ENCODE results near the gene MUS81.
A peak's percentile ranks its signal among the peaks of the same experiment; 100 is the strongest.

Gene MUS81

GRCh38 chr11:65873318-65874156 lies 13.3 kb downstream of the MUS81 start:
- Histone ChIP-seq H3K9me3 (ENCODE audit: control insufficient read depth, insufficient read depth, low read length) (no peaks in the 10 kb centered on the region), H3K27ac (ENCODE audit: low read depth, low read length) (no peak overlapping the region), H3K27me3 (ENCODE audit: control insufficient read depth, low read length) (peaks cover 20% of the 10 kb centered on the region), H3K4me3 (ENCODE audit: low read length) (peak overlapping the region; percentile 72), H3K79me2 (ENCODE audit: control insufficient read depth, low read length) (no peaks in the 10 kb centered on the region), H3K4me2 (ENCODE audit: low read length) (peak overlapping the region; percentile 86), H3K9me2 (replicated peaks; ENCODE audit: control insufficient read depth, low read length) (no peaks in the 10 kb centered on the region), H4K20me1 (ENCODE audit: control insufficient read depth, insufficient read depth, low read depth, low read length) (no peaks in the 10 kb centered on the region), H3K36me3 (ENCODE audit: control insufficient read depth, low read length) (no peaks in the 10 kb centered on the region), H3F3A (ENCODE audit: control insufficient read depth, insufficient read depth) (0 out of 2 replicates have a peak, but pooled peaks cover 6% of the 10 kb centered on the region), H3K4me1 (ENCODE audit: control insufficient read depth, low read length) (peaks cover 29% of the 10 kb centered on the region)
- TF ChIP-seq EZH2phosphoT487 (IDR thresholded peaks at IDR 0.05; ENCODE audit: borderline replicate concordance, low read length): no peak
- TF ChIP-seq CTCF (IDR thresholded peaks at IDR 0.05; ENCODE audit: low read depth, low read length, poor library complexity, severe bottlenecking): no peak

GRCh38 chr11:65879617-65880016 lies 19.4 kb downstream of the MUS81 start, which contains the start of gene CTSW:
Gene CTSW (plus strand): TSS chr11:65879837. CDS start chr11:65879855, 18 bp downstream.
- no peak within 1 kb of the TSS for H3K27ac ChIP-seq (ENCODE audit: low read depth, low read length)

GRCh38 chr11:65880027-65880426 lies 19.8 kb downstream of the MUS81 start:
- Histone ChIP-seq H3K27me3 (ENCODE audit: control insufficient read depth, low read length) (no peaks in the 10 kb centered on the region), H3K4me2 (ENCODE audit: low read length) (no peak overlapping the region), H3K27ac (ENCODE audit: low read depth, low read length) (no peak overlapping the region)

More at GRCh38 chr11:65879617-65880016, 19.4 kb downstream of the MUS81 start, which contains the start of gene CTSW:
- Histone ChIP-seq H3K79me2 (ENCODE audit: control insufficient read depth, low read length) (no peaks in the 10 kb centered on the region), H3K4me3 (ENCODE audit: low read length) (no peak within 1 kb of the TSS), H3K27me3 (ENCODE audit: control insufficient read depth, low read length) (no peaks in the 10 kb centered on the region), H3K4me2 (ENCODE audit: low read length) (no peak within 1 kb of the TSS), H3K36me3 (ENCODE audit: control insufficient read depth, low read length) (peaks cover 24% of the 10 kb centered on the region), H3F3A (ENCODE audit: control insufficient read depth, insufficient read depth) (no peaks in the 10 kb centered on the region; the same call in 1 of the 2 replicates), H3K4me1 (ENCODE audit: control insufficient read depth, low read length) (peaks cover 4% of the 10 kb centered on the region), H4K20me1 (ENCODE audit: control insufficient read depth, insufficient read depth, low read depth, low read length) (no peaks in the 10 kb centered on the region), H3K9me3 (ENCODE audit: control insufficient read depth, insufficient read depth, low read length) (no peaks in the 10 kb centered on the region), H3K9me2 (replicated peaks; ENCODE audit: control insufficient read depth, low read length) (no peaks in the 10 kb centered on the region)
- no peak for TF ChIP-seq EZH2phosphoT487 (IDR thresholded peaks at IDR 0.05; ENCODE audit: borderline replicate concordance, low read length)
- TF ChIP-seq CTCF (IDR thresholded peaks at IDR 0.05; ENCODE audit: low read depth, low read length, poor library complexity, severe bottlenecking): no peak

More at GRCh38 chr11:65880027-65880426, 19.8 kb downstream of the MUS81 start:
- no peaks in the 10 kb centered on the region; the same call in 1 of the 2 replicates for H3F3A ChIP-seq (ENCODE audit: control insufficient read depth, insufficient read depth)
- TF ChIP-seq EZH2phosphoT487 (IDR thresholded peaks at IDR 0.05; ENCODE audit: borderline replicate concordance, low read length): no peak
- no peak for TF ChIP-seq CTCF (IDR thresholded peaks at IDR 0.05; ENCODE audit: low read depth, low read length, poor library complexity, severe bottlenecking)
- no peaks in the 10 kb centered on the region for H4K20me1 ChIP-seq (ENCODE audit: control insufficient read depth, insufficient read depth, low read depth, low read length)
- H3K9me3 ChIP-seq (ENCODE audit: control insufficient read depth, insufficient read depth, low read length): no peaks in the 10 kb centered on the region
- no peaks in the 10 kb centered on the region for H3K79me2 ChIP-seq (ENCODE audit: control insufficient read depth, low read length)
- H3K9me2 ChIP-seq (replicated peaks; ENCODE audit: control insufficient read depth, low read length): no peaks in the 10 kb centered on the region
- H3K36me3 ChIP-seq (ENCODE audit: control insufficient read depth, low read length): peaks cover 27% of the 10 kb centered on the region
- H3K4me1 ChIP-seq (ENCODE audit: control insufficient read depth, low read length): peaks cover 8% of the 10 kb centered on the region
- H3K4me3 ChIP-seq (ENCODE audit: low read length): no peak overlapping the region

Data from DOHH2 (cell line).